WTC11 (cell line): ENCODE data around the gene ADAM12.

Experiments
- CTCF ChIP-seq: fragments of 200-600 bp; IDR thresholded peaks from 2 replicates; pipeline ENCODE4 v1.8.0; 2022; ENCODE audit warnings: antibody characterized with exemption
- E2F1 ChIP-seq: sonication (generic); formaldehyde crosslinking; IDR thresholded peaks from 2 replicates; pipeline ENCODE4 v1.8.0; 2022; ENCODE audit warnings: mild to moderate bottlenecking, missing genetic modification reagents
- JUN ChIP-seq: sonication (generic); formaldehyde crosslinking; IDR thresholded peaks from 2 replicates; pipeline ENCODE4 v1.8.0; 2023; ENCODE audit warnings: mild to moderate bottlenecking, missing genetic modification reagents
- MAX ChIP-seq: sonication (generic); formaldehyde crosslinking; IDR thresholded peaks from 2 replicates; pipeline ENCODE4 v1.8.0; 2022; ENCODE audit warnings: mild to moderate bottlenecking, missing genetic modification reagents
- TEAD4 ChIP-seq: sonication (generic); formaldehyde crosslinking; IDR thresholded peaks from 2 replicates; pipeline ENCODE4 v1.8.0; 2022; ENCODE audit warnings: mild to moderate bottlenecking, missing genetic modification reagents

- no peak for TF ChIP-seq MAX
- TF ChIP-seq TEAD4 (CRISPR knock-in tag), result no peak
- no peak for TF ChIP-seq E2F1 (CRISPR knock-in tag)
- no peak for TF ChIP-seq JUN (CRISPR knock-in tag)
- no peak for TF ChIP-seq CTCF
These were observed 98.0 kb downstream of the ADAM12 start for GRCh38 chr10:126290232-126290631.
